Left kidney (tissue), 2 donors: Measurements from ENCODE around the gene FBXL2. TPM values are rescaled to one million over a fixed set of nuclear protein-coding genes. Genes with fewer than 3 reads are reported as not detected.
"Not testable (repeated sequence)": the region's sequence is repeated elsewhere in the genome, so short reads cannot be mapped to it uniquely, and the experiment has no call there.

ENCODE experiments used
- DNase-seq: peaks from one replicate; pipeline ENCODE4 v3.0.0-alpha.2; 2013
- polyA plus RNA-seq: library from polyadenylated mRNA; unstranded; fragments of 120-200 nt; gene quantifications from one replicate; pipeline ENCODE4 v1.2.1, GENCODE V29; 2013; ENCODE audit not compliant: insufficient read length

FBXL2 gene
- polyA plus RNA-seq, 1 donor: 28.7 TPM

DNA sequence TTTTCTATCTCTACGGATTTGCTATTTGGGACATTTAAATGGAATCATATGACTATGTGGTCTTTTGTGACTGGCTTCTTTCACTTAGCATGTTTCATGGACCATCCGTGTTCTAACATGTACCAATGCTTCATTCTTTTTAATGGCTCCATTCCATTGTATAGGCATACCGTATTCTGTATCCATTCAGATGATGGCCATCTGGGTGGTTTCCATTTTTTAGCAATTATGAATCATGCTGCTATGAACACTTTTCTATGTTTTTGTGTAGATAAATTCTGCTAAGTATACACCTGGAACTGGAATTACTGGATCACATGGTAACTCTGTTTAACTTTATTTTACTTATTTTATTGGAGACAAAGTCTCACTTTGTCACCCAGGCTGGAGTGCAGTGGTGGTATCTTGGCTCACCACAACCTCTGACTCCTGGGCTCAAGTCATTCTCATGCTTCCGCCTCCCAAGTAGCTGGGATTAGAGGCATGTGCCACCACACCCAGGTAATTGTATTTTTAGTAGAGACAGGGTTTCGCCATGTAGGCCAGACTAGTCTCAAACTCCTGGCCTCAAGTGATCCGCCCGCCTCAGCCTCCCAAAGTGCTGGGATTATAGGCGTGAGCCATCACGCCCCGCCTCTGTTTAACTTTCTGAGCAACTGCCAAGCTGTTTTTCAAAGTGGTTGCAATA is 149.5 kb downstream of the FBXL2 start:
- DNase-seq: no peak

DNA sequence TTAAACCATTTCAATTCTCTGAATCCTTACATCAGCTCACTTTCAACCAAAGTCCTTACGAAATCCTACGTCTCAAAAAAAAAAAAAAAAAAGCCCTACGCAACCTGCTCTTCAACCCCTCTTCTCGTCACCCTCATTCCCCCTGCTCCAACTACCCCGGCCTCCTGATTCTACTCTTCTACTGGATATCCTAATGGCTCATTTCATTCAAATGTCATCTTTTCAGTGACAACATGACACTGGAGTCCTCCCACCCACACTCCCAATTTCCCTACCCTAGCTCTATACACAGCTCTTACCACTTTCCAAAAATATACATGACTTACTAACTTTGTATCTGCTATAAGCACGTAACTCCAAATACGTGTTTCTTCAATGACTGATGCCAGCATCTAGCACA is 151.5 kb downstream of the FBXL2 start:
- DNase-seq: no peak

DNA sequence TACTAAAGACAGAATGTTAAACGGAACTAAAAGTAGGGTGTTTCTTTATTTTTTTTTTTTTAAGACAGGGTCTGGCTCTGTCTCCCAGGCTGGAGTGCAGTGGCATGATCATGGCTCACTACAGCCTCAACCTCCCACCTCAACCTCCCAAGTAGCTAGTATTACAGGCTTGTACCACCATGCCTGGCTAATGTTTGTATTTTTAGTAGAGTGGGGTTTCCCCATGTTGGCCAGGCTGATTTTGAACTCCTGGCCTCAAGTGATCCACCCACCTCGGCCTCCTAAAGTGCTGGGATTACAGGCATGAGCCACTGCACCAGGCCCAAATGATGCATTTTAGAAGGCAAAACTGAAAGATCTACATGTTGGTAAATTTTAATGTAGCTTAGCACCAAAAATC is 152.1 kb downstream of the FBXL2 start:
- DNase-seq: not testable (repeated sequence)

DNA sequence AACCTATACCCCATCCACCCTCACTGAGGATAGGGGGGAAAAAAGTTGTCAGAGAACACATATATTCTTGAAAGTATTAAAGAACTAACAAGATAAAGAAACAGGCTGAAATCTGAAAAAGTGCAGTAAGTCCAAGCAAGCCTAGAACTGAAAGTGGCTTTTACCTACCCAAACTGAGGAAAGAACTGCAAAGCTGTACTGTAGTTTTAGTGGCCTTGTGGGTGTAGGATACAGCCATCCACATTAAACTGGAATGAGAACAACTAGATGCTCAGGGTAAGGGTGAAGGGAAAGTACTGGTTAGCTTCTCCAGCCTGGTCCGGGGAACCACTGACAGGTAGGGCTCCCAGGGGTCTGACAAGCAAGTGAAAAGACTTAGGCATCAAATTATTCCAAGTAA is 152.8 kb downstream of the FBXL2 start:
- no peak for DNase-seq

DNA sequence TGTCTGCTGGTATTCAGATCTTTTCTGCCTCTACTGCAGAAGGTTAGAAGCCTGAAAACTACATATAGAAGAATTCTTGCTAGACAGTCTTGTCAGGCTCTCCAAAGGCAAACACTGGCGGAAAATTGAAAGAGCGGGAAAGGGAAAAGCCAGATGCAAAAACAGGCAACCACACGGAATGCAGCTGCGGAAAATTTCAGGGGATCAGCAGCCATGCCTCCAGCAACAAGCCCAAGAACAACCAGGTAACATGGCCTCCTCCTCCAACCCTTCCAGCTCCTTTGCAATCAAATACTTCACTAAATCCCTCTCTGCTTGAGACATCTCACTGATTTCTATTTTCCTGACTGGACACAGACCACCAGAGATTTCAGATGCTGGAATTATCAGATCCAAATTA is 153.3 kb downstream of the FBXL2 start:
- DNase-seq: no peak

DNA sequence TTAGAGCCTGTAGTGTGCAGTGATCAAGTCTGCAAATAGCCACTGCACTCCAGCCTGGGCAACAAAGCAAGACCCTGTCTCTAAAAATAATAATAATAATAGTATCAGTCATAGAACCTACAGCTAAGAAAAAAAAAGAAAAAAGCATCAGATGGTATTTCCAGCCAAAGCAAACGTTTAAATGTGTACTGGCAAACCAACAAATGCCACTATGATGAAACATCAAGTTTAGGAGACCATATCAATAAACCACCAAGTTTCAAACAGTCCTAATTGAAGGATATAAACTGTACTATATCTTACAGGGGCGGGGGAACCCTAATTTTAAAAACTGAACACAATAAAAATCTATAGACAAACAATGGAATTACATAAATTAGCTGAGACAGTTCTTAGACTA is 156.6 kb downstream of the FBXL2 start:
- DNase-seq: no peak

Other genes starting within 250 kb of the FBXL2 start
- gene GLB1, start 180.3 kb upstream of the FBXL2 start, polyA plus RNA-seq: 91.2 TPM
- gene TMPPE, start 180.3 kb upstream of the FBXL2 start, polyA plus RNA-seq: 2.5 TPM
- 156 TPM for gene CRTAP, start 163.4 kb upstream of the FBXL2 start, polyA plus RNA-seq
- 4.5 TPM for gene SUSD5, start 58.6 kb upstream of the FBXL2 start, polyA plus RNA-seq
- gene UBP1, start 163.0 kb downstream of the FBXL2 start, polyA plus RNA-seq: 118 TPM